NB4 (cell line): ENCODE measurements around the gene MAGOHB.

ENCODE experiments used
- CTCF ChIP-seq: IDR thresholded peaks from one replicate; pipeline ENCODE4 v1.5.1; 2012; ENCODE audit warnings: low read depth, low read length
- MAX ChIP-seq: IDR thresholded peaks from 2 replicates; pipeline ENCODE4 v1.6.1; 2011; ENCODE audit warnings: low read depth, low read length
- MYC ChIP-seq: IDR thresholded peaks from 2 replicates; pipeline ENCODE4 v1.6.1; 2011; ENCODE audit warnings: low read depth, low read length
- POLR2A ChIP-seq: IDR thresholded peaks from 2 replicates; pipeline ENCODE4 v1.6.1; 2011; ENCODE audit warnings: mild to moderate bottlenecking; ENCODE audit not compliant: insufficient read length; ENCODE audit errors: extremely low read depth

- TF ChIP-seq CTCF (no peak), POLR2A (no peak), MAX (no peak), MYC (no peak)
Observed at GRCh38 chr12:10654003-10654402, 40.6 kb upstream of the MAGOHB start.
